T-cell (primary cell): ENCODE data around the gene STAT6. TPM values are rescaled to one million over a fixed set of nuclear protein-coding genes. Genes with fewer than 3 reads are reported as not detected.

Source experiments
- ATAC-seq, 4 experiments: fragments of 200-7000 bp in 3 of 4; fragments of 150-1000 bp in 1 of 4; cut with Tn5 transposase; replicated peaks in 1 of 4; 1 replicate in 3 of 4; 2 replicates in 1 of 4; pipeline ENCODE4 v1.10.0; 2021; ENCODE audit warnings: moderate library complexity in 3 of 4, mild to moderate bottlenecking in 2 of 4, moderate number of reproducible peaks in 1 of 4
- CTCF ChIA-PET, 2 donors: fragments of 300-600 bp; sonication (Branson Sonifier 250); formaldehyde crosslinking; loops; one replicate each; lab custom pipeline; 2022; ENCODE audit warnings: antibody characterized with exemption in 2 of 2; lab: Charles Lee
- POLR2A ChIA-PET, 2 donors: fragments of 300-600 bp; sonication (Branson Sonifier 250); formaldehyde crosslinking; loops; one replicate each; lab custom pipeline; 2022; ENCODE audit warnings: antibody characterized with exemption in 2 of 2; lab: Charles Lee
- DNase-seq, 35 experiments: peaks; one replicate each; pipeline versions ENCODE4 v3.0.0 to v3.0.0-alpha.2; 2013 to 2023
- H3K27ac ChIP-seq: one replicate; pipeline ENCODE4 v1.5.1; 2013; ENCODE audit warnings: low read length
- H3K27me3 ChIP-seq, 2 experiments: replicated peaks in 1 of 2; 1 replicate in 1 of 2; 2 replicates in 1 of 2; pipeline versions ENCODE4 v1.6.1 to v1.7.0; 2013; ENCODE audit warnings: low read length in 1 of 2, mixed read lengths in 1 of 2; ENCODE audit not compliant: control insufficient read depth in 2 of 2, insufficient read depth in 2 of 2; ENCODE audit errors: extremely low read depth in 1 of 2
- H3K36me3 ChIP-seq, 2 donors: 1 replicate in 1 of 2; 2 replicates in 1 of 2; pipeline versions ENCODE4 v1.6.1 to v1.7.0; 2013; ENCODE audit warnings: low read length in 1 of 2; ENCODE audit not compliant: control insufficient read depth in 2 of 2, insufficient read depth in 1 of 2; ENCODE audit errors: extremely low read depth in 1 of 2
- H3K4me1 ChIP-seq, 2 experiments: 1 replicate in 1 of 2; 2 replicates in 1 of 2; pipeline versions ENCODE4 v1.6.1 to v1.7.0; 2013; ENCODE audit warnings: low read length in 2 of 2, mixed read lengths in 1 of 2; ENCODE audit not compliant: insufficient read depth in 2 of 2, control insufficient read depth in 1 of 2; ENCODE audit errors: extremely low read depth in 1 of 2
- H3K4me3 ChIP-seq, 2 donors: 1 replicate in 1 of 2; 2 replicates in 1 of 2; pipeline versions ENCODE4 v1.5.1 to v1.7.0; 2013; ENCODE audit warnings: mild to moderate bottlenecking in 2 of 2, low read length in 1 of 2, moderate library complexity in 1 of 2; ENCODE audit not compliant: control insufficient read depth in 1 of 2; ENCODE audit errors: extremely low read depth in 1 of 2
- H3K9me3 ChIP-seq: 2 replicates; pipeline ENCODE4 v1.7.0; 2013
- H3K27ac Mint-ChIP-seq, 2 donors: one replicate each; pipeline ENCODE4 v1.8.0; 2020 to 2021; ENCODE audit warnings: mild to moderate bottlenecking in 2 of 2, mixed read lengths in 2 of 2
- H3K27me3 Mint-ChIP-seq, 2 donors: one replicate each; pipeline ENCODE4 v1.8.0; 2021 to 2022; ENCODE audit warnings: mixed read lengths in 2 of 2
- H3K36me3 Mint-ChIP-seq: one replicate; pipeline ENCODE4 v1.8.0; 2021; ENCODE audit warnings: mixed read lengths
- H3K4me1 Mint-ChIP-seq, 3 donors: one replicate each; pipeline ENCODE4 v1.8.0; 2020 to 2022; ENCODE audit warnings: mixed read lengths in 3 of 3, mild to moderate bottlenecking in 1 of 3
- H3K4me3 Mint-ChIP-seq, 3 donors: one replicate each; pipeline ENCODE4 v1.8.0; 2020 to 2022; ENCODE audit warnings: mild to moderate bottlenecking in 3 of 3, mixed read lengths in 3 of 3, moderate library complexity in 3 of 3
- H3K9me3 Mint-ChIP-seq, 3 donors: one replicate each; pipeline ENCODE4 v1.8.0; 2020 to 2022; ENCODE audit warnings: mixed read lengths in 3 of 3
- WGBS: methylation state at CpG from one replicate; pipeline ENCODE4 v1.1.5; 2013; ENCODE audit warnings: missing lambda C conversion rate; ENCODE audit not compliant: insufficient coverage; 5-methylcytosine and 5-hydroxymethylcytosine counted together
- total RNA-seq, 35 experiments: library from RNA in 6 of 35; stranded (reverse) in 6 of 35; fragments of 120-200 nt in 1 of 35; gene quantifications; one replicate each; pipeline versions ENCODE4 v1.2.1 to v1.2.4 and lab custom pipeline; 2013 to 2026

Gene STAT6
- total RNA-seq, 5 donors from 2014 or later (not counting 1 experiment from before 2014, with no cell fraction given) = 227 to 348 (median 341) TPM

- Histone ChIP-seq H3K9me3 (no peaks in the 10 kb centered on the region), H3K27ac (no peak overlapping the region), H3K4me1 (peaks cover 0 to 7% of the 10 kb centered on the region in 2 experiments), H3K27me3 (peaks cover 0 to 9% of the 10 kb centered on the region in 2 experiments), H3K4me3 (no peak overlapping the region), H3K36me3 (no peaks in the 10 kb centered on the region)
- Mint-ChIP-seq H3K4me1 (peaks cover 6 to 8% (median 7%) of the 10 kb centered on the region in 3 donors), H3K27ac (no peak overlapping the region), H3K36me3 (peaks cover 15% of the 10 kb centered on the region), H3K27me3 (peaks cover 0 to 2% of the 10 kb centered on the region in 2 donors), H3K9me3 (no peaks in the 10 kb centered on the region), H3K4me3 (no peak overlapping the region)
- POLR2A ChIA-PET = no interaction called here
- ATAC-seq (no peak), DNase-seq (peak in 1 of 35 experiments; percentile 3)
- WGBS = 90% methylated on average over 3 of the region's 5 CpGs
- CTCF ChIA-PET = no interaction called here
Measured at GRCh38 chr12:57157588-57158173, 46.5 kb upstream of the STAT6 start.

DNA sequence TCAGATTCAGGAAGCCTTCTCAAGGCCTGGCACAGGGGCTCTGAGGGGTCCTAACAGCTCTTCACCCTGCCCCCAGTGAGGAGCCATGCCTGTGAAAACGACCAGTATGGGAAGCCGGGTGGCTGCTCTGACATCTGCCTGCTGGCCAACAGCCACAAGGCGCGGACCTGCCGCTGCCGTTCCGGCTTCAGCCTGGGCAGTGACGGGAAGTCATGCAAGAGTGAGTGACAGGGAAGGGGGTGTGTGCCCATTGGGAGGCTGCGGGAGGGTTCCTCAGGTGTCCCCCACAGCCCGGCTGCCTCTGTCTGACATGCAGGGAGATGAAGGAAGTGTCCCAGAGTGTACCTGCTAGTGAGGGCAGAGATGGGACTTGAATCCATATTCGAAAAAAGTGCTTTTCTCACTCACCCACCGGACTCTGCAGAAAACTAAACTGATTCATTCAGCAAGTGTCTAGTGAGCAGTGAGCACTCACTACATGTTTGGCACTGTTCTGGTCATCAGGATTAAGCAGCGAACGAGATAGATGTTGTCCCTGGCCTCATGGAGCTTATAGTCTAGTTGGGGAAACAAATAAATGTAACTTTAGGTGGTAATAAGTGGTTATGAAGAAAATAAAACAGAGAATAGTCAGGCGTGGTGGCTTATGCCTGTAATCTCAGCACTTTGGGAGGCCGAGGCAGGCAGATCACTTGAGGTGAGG lies 45.7 kb upstream of the STAT6 start:
- Histone ChIP-seq H3K4me1 (peaks cover 0 to 7% of the 10 kb centered on the region in 2 experiments), H3K27ac (no peak overlapping the region), H3K27me3 (peaks cover 0 to 9% of the 10 kb centered on the region in 2 experiments), H3K36me3 (no peaks in the 10 kb centered on the region), H3K9me3 (no peaks in the 10 kb centered on the region), H3K4me3 (no peak overlapping the region)
- ChIA-PET POLR2A (no interaction called here), CTCF (interaction anchor here in 1 of 2 donors (0.6 kb wide), 1 partner anchor 87 kb away, joined by 3 read pairs; no protein-coding TSS in a partner anchor)
- 65% methylated on average over 15 of the region's 16 CpGs for WGBS
- ATAC-seq (no peak), DNase-seq (no peak)
- Mint-ChIP-seq H3K4me1 (peaks cover 6 to 8% (median 7%) of the 10 kb centered on the region in 3 donors), H3K27ac (no peak overlapping the region), H3K36me3 (peaks cover 15% of the 10 kb centered on the region), H3K4me3 (peak overlapping the region in 1 of 3 donors; percentile 21), H3K9me3 (no peaks in the 10 kb centered on the region), H3K27me3 (peaks cover 0 to 2% of the 10 kb centered on the region in 2 donors)

DNA sequence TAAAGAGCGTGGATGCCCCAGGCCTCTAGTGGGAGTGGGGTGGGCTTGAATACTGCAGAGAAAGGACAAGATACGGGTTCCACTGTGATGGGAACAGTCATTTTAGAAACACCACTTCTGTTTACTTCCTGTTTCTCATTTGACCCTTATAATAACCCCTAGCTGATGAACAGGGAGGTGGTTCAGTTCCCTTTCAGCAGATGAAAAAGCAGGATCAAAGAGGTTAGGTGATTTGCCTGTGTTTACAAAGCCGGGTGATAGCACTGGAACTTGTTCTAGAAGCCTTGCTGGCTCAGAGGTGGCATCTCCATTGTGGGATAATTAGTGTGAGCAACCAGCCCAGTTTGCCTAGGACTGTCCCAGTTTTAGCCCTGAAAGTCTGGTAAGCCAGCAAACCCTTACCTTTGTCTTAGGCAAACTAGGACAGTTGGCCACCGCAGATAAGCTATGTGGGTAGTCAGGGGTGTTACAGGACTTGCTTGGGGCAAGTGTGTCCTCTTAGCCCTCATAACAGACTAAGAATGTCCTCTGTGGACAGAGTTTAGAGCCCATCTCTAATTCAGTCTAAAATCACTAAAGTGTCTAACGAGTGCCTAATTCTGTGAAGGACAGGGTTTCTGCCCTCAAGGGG lies 43.8 kb upstream of the STAT6 start:
- no peaks in the 10 kb centered on the region for H3K36me3 ChIP-seq
- ATAC-seq = no peak
- ChIA-PET CTCF (interaction anchor here in 1 of 2 donors (0.6 kb wide), 1 partner anchor 28 kb away, joined by 5 read pairs; no protein-coding TSS in a partner anchor), POLR2A (no interaction called here)
- no peaks in the 10 kb centered on the region for H3K9me3 Mint-ChIP-seq
- no peak overlapping the region for H3K4me3 Mint-ChIP-seq
- H3K27me3 Mint-ChIP-seq = peaks cover 0 to 2% of the 10 kb centered on the region in 2 donors
- H3K9me3 ChIP-seq = no peaks in the 10 kb centered on the region
- DNase-seq = no peak
- peaks cover 9% of the 10 kb centered on the region for H3K36me3 Mint-ChIP-seq
- no peak overlapping the region for H3K27ac Mint-ChIP-seq
- H3K4me1 Mint-ChIP-seq = peaks cover 6 to 8% (median 7%) of the 10 kb centered on the region in 3 donors
- H3K27me3 ChIP-seq = peaks cover 0 to 13% of the 10 kb centered on the region in 2 experiments
- H3K4me3 ChIP-seq = no peak overlapping the region
- H3K27ac ChIP-seq = no peak overlapping the region
- WGBS = 82% methylated on average over 1 of the region's 5 CpGs
- H3K4me1 ChIP-seq = peaks cover 0 to 7% of the 10 kb centered on the region in 2 experiments

DNA sequence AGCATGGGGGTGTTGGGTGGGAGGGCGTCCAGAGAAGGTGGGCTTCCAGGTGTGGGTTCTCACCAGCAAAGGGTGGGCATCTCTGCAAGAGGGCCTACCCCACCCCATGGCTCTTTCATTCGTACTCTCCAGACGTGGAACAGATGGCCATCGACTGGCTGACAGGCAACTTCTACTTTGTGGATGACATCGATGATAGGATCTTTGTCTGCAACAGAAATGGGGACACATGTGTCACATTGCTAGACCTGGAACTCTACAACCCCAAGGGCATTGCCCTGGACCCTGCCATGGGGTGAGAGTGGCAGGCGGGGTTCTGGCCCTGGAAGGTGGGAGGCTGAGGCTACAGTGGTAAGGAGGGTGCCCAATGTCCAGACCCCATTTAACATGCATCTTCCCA lies 42.9 kb upstream of the STAT6 start:
- no peaks in the 10 kb centered on the region for H3K9me3 ChIP-seq
- H3K27ac Mint-ChIP-seq = no peak overlapping the region
- WGBS = 96% methylated on average over 4 of the region's 6 CpGs
- ChIA-PET POLR2A (no interaction called here), CTCF (interaction anchor here in 1 of 2 donors (0.6 kb wide), 2 partner anchors 14 to 31 kb away, joined by 3 to 7 read pairs; no protein-coding TSS in a partner anchor)
- H3K9me3 Mint-ChIP-seq = no peaks in the 10 kb centered on the region
- no peak overlapping the region for H3K4me3 Mint-ChIP-seq
- H3K27ac ChIP-seq = no peak overlapping the region
- H3K36me3 Mint-ChIP-seq = peaks cover 9% of the 10 kb centered on the region
- H3K36me3 ChIP-seq = no peaks in the 10 kb centered on the region
- peaks cover 0 to 13% of the 10 kb centered on the region in 2 experiments for H3K27me3 ChIP-seq
- no peak for ATAC-seq
- DNase-seq = no peak
- peaks cover 0 to 7% of the 10 kb centered on the region in 2 experiments for H3K4me1 ChIP-seq
- H3K27me3 Mint-ChIP-seq = peaks cover 0 to 2% of the 10 kb centered on the region in 2 donors
- peaks cover 6 to 8% (median 7%) of the 10 kb centered on the region in 3 donors for H3K4me1 Mint-ChIP-seq
- H3K4me3 ChIP-seq = no peak overlapping the region

DNA sequence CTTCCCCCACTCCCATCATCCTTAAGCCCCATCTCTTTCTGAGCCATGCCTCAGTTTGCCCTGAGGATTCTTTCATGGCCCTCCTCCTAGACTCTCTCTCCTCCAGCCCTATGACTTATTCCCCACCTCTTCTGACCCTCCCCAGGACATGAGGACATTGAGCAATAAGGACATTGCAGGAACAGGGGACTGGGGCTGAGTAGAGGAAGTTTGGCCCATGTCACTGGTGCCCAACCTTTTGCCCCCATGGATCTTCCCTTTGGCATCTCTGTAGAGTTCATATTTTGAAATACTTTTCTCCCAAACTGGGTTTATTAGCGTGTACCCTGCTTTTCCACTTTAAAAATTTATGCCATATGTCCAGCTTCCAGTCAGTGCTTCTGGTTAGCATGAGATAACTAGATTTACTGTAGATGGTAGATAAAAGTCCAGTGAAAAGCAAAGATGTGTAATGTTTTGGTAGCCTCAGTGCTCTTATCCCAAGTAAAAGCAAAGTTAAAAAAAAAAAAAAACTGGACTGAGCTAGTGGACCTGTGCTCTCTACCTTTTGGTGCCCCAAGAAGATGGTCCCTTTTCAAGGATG lies 42.3 kb upstream of the STAT6 start:
- Histone ChIP-seq H3K4me3 (no peak overlapping the region), H3K36me3 (no peaks in the 10 kb centered on the region), H3K27me3 (peaks cover 0 to 13% of the 10 kb centered on the region in 2 experiments), H3K4me1 (peaks cover 0 to 7% of the 10 kb centered on the region in 2 experiments), H3K9me3 (no peaks in the 10 kb centered on the region), H3K27ac (no peak overlapping the region)
- Mint-ChIP-seq H3K36me3 (peaks cover 9% of the 10 kb centered on the region), H3K4me3 (no peak overlapping the region), H3K4me1 (peaks cover 6 to 8% (median 7%) of the 10 kb centered on the region in 3 donors), H3K27me3 (peaks cover 0 to 2% of the 10 kb centered on the region in 2 donors), H3K9me3 (no peaks in the 10 kb centered on the region), H3K27ac (no peak overlapping the region)
- ATAC-seq (no peak), DNase-seq (no peak)
- WGBS = no CpG with 5 or more reads among the region's 1 CpG
- ChIA-PET CTCF (interaction anchor here in 1 of 2 donors (0.6 kb wide), 2 partner anchors 13 to 31 kb away, joined by 3 to 7 read pairs; no protein-coding TSS in a partner anchor), POLR2A (no interaction called here)

DNA sequence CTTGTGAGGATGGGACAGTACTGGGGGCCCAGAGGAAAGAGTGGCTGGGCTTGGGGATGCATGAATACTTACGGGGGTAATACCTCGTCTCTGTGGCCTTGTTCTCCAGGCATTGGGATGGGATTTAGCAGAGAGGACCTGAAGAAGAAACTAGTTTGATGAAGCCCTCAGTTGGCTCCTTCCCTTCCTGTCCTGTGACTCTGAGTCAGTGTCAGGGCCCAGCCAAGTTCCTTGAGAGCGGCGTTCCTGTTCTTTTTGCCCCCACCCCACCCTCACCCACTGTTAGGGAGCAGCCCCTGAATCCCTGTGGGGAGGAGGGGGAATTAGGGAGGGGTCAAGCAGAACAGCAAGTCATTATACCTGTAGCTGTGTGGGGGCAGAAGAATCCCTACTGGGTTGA lies 41.5 kb upstream of the STAT6 start:
- peaks cover 6% of the 10 kb centered on the region for H3K36me3 Mint-ChIP-seq
- H3K4me3 ChIP-seq = no peak overlapping the region
- peaks cover 0 to 1% of the 10 kb centered on the region in 2 experiments for H3K4me1 ChIP-seq
- no peak overlapping the region for H3K27ac Mint-ChIP-seq
- peaks cover 0 to 2% of the 10 kb centered on the region in 2 donors for H3K27me3 Mint-ChIP-seq
- no peak overlapping the region for H3K27ac ChIP-seq
- no peak for ATAC-seq
- H3K27me3 ChIP-seq = peaks cover 0 to 13% of the 10 kb centered on the region in 2 experiments
- 92% methylated on average over 2 of the region's 4 CpGs for WGBS
- ChIA-PET POLR2A (no interaction called here), CTCF (no interaction called here)
- H3K4me3 Mint-ChIP-seq = no peak overlapping the region
- H3K9me3 ChIP-seq = no peaks in the 10 kb centered on the region
- H3K4me1 Mint-ChIP-seq = peaks cover 2 to 3% (median 2%) of the 10 kb centered on the region in 3 donors
- H3K36me3 ChIP-seq = no peaks in the 10 kb centered on the region
- H3K9me3 Mint-ChIP-seq = no peaks in the 10 kb centered on the region
- DNase-seq = no peak
